GM12864 (cell line): ENCODE results near the gene PROB1.
"Not testable (repeated sequence)": the region's sequence is repeated elsewhere in the genome, so short reads cannot be mapped to it uniquely, and the experiment has no call there.

ENCODE experiments used
- DNase-seq: peaks from one replicate; pipeline ENCODE4 v3.0.0-alpha.2; 2011; ENCODE audit warnings: low read depth
- H3K4me3 ChIP-seq: 2 replicates; pipeline ENCODE4 v1.5.1; 2011; ENCODE audit warnings: mild to moderate bottlenecking, low read depth, low read length, control low read depth
- TF ChIP-seq, protein P1 (sequence below): IDR thresholded peaks from 2 replicates; pipeline ENCODE4 v1.5.1; 2011; ENCODE audit warnings: low read depth, mild to moderate bottlenecking, moderate library complexity, low read length, control low read depth, inconsistent platforms; ENCODE audit errors: missing control alignments

Gene PROB1, protein sequence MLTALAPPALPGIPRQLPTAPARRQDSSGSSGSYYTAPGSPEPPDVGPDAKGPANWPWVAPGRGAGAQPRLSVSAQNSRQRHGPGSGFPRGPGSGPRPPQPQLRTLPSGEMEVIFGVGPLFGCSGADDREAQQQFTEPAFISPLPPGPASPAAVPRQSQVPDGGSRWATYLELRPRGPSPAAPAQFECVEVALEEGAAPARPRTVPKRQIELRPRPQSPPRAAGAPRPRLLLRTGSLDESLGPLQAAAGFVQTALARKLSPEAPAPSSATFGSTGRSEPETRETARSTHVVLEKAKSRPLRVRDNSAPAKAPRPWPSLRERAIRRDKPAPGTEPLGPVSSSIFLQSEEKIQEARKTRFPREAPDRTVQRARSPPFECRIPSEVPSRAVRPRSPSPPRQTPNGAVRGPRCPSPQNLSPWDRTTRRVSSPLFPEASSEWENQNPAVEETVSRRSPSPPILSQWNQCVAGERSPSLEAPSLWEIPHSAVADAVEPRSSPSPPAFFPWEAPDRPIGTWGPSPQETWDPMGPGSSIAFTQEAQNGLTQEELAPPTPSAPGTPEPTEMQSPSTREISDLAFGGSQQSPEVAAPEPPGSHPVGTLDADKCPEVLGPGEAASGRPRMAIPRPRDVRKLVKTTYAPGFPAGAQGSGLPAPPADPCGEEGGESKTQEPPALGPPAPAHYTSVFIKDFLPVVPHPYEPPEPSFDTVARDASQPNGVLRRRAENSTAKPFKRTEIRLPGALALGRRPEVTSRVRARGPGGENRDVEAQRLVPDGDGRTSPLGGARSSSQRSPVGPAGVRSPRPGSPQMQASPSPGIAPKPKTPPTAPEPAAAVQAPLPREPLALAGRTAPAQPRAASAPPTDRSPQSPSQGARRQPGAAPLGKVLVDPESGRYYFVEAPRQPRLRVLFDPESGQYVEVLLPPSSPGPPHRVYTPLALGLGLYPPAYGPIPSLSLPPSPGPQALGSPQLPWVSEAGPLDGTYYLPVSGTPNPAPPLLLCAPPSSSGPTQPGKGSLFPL

DNA sequence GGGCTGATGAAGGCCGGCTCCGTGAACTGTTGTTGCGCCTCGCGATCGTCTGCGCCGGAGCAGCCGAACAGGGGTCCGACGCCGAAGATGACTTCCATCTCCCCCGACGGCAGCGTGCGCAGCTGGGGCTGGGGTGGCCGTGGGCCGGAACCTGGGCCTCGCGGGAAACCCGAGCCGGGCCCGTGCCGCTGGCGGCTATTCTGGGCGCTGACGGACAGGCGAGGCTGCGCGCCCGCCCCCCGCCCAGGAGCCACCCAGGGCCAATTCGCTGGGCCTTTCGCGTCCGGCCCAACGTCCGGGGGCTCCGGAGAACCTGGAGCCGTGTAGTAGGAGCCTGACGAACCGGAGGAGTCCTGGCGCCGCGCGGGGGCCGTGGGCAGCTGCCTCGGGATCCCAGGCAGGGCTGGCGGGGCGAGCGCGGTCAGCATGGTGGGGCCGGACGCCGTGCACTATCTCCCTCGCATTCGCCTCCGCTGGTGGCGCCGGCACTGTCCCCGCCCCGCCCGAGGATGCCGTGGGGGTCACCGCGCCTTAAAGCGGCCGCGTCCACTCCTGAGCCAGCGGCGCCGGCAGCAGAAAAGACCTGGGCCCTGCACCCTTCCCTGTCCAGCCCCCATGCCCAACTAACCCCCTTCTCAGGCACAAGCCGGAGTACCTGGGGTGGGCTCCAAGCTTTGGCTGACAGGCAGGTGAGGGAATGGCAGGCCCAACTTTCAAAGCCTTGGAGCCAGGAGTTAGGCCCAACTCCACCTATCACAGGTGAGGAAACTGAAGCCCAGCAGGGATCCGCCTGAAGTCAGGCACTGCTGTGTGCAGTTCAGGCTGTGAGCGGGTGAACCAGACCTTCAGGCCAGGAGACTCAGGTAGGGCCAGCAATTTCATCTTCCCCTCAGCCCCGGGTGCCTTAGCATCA lies at the start of gene PROB1:
TSS of gene PROB1 (minus strand) at position 451 of the 913 bp plus-strand sequence. CDS start at position 428, 23 bp downstream.
- DNase-seq = no peak
- peak within 1 kb of the TSS; percentile 88 for H3K4me3 ChIP-seq
- TF ChIP-seq, protein P1, sequence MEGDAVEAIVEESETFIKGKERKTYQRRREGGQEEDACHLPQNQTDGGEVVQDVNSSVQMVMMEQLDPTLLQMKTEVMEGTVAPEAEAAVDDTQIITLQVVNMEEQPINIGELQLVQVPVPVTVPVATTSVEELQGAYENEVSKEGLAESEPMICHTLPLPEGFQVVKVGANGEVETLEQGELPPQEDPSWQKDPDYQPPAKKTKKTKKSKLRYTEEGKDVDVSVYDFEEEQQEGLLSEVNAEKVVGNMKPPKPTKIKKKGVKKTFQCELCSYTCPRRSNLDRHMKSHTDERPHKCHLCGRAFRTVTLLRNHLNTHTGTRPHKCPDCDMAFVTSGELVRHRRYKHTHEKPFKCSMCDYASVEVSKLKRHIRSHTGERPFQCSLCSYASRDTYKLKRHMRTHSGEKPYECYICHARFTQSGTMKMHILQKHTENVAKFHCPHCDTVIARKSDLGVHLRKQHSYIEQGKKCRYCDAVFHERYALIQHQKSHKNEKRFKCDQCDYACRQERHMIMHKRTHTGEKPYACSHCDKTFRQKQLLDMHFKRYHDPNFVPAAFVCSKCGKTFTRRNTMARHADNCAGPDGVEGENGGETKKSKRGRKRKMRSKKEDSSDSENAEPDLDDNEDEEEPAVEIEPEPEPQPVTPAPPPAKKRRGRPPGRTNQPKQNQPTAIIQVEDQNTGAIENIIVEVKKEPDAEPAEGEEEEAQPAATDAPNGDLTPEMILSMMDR = no peak

DNA sequence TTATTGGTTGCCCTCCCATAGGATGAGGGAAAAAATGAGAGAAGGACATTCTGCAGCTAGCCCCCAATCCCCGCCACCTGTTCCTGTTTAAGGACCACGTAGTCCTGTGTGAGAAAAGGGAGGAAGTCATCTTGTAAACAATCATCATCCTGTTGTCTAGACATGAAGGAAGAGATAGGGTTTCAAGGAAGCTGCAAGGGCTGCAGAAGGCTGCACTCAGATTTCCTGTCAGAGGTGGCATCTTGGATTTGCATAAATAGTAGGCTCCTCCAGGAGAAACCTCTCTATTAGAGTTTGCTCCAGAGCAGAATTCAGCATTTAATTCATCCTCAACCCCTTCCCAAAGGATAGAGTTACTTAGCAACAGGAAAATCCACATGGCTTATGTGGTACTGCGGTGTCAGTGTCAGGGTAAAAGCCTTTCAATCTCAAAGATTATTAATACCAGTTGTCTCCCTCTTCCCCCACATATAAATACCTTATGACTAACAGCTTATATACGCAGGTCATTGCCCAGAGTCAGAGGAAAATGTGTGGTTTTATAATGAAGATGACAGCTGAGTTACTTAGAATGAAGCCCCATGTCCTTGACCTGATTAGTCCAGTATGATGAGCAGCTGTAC lies 49.0 kb upstream of the PROB1 start:
- no peak for DNase-seq
- TF ChIP-seq, protein P1 = no peak
- H3K4me3 ChIP-seq = no peak overlapping the region

DNA sequence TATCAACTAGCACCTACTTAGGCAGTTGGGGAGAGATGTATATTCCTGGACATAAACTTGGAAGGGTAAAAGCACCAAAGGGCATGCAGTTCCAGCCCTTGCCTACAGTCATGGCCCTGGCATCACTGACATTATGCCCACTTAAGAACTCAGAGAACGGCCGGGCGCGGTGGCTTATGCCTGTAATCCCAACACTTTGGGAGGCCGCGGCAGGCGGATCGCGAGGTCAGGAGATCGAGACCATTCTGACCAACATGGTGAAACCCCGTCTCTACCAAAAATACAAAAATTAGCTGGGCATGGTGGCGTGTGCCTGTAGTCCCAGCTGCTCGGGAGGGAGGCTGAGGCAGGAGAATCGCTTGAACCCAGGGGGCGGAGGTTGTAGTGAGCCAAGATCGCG lies 45.5 kb upstream of the PROB1 start:
- not testable (repeated sequence) for H3K4me3 ChIP-seq, DNase-seq

DNA sequence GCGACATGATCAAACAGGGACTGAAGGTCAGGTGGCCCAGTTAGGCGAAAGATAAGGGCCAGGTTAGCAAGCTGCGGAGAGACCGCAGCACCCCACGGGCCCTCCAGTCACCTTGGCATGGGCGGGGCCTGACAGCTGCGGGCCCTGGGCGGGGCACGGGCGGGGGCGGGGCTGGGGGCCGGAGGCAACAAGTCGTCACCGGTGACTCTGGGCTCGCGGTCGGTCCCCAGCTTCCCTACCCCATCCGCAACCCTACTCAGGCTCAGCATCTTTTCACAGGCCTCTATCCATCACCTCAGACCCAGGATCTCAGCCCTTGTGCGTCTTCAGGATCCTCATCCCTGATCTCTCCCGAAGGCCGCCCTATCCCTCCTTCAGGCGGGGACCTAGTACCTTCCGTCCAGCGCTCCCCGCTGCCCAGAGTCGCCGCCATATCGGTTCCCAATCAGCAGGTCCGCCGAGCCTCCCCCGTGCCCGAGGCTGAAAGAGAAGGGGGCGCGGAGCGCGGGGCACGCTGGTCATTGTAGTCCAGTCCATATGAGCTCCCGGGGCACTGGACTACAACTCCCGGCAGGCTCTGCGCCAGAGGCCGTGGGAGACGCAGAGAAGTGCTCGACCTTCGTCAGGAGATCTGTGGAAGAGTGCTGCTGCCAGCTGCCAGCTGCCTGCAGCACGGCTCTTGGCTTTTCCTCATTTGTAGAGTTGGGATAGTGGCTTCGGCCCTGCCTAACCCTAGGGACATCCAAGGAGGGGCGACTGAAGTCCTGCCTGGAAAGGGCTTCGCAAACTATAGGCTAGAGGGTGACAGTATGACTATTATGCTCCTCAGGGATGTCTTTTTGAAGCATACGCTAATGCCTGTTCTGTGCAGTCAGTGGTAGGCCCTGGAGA lies 44.4 kb upstream of the PROB1 start, which contains the start of gene DNAJC18:
TSS of gene DNAJC18 (minus strand) at position 513 of the 891 bp plus-strand sequence. CDS start at position 433, 80 bp downstream.
- TF ChIP-seq, protein P1 = no peak
- peak; percentile 62 for DNase-seq
- peak within 1 kb of the TSS; percentile 73 for H3K4me3 ChIP-seq

GRCh38 chr5:139438707-139439012 lies 43.8 kb upstream of the PROB1 start:
- TF ChIP-seq, protein P1 = no peak
- DNase-seq = no peak
- peak overlapping the region; percentile 73 for H3K4me3 ChIP-seq

- TF ChIP-seq, protein P1 = no peak
- DNase-seq = no peak
- no peak overlapping the region for H3K4me3 ChIP-seq
Observed at GRCh38 chr5:139435676-139436075, 40.8 kb upstream of the PROB1 start.
